ENCODE results near the gene NXPH3. TPM values are rescaled to one million over a fixed set of nuclear protein-coding genes. Genes with fewer than 3 reads are reported as not detected.

Gene NXPH3
- total and polyA plus RNA-seq, 2 donors (not counting 3 experiments of a cell fraction or from before 2014, with no cell fraction given), result 1.7 to 2.0 TPM

DNA sequence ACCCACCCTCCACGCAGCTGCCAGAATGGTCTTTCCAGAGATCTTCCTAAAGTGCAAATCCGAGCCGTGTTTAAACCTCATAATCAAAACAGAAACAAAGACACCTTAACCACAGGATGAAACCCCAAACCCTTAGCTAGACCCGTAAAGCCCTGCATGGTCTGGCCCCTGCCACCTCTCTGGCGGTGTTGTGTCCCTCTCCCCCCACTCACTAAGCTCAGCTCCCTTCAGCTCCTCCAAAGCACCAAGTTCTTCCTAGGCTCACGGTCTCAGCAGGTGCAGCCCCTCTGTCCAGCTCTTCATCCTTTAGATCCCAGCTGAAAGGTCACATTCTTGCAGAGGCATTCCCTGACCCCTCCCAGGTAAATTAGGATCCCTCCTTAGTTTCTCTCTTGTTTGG is 4.4 kb upstream of the NXPH3 start:
- dilution Hi-C loops (cut with MboI; ENCODE audit: extremely low pct_ligation_motif_present, low sequenced_read_pairs) (no loop called here), intact Hi-C loops (cut with micrococcal nuclease) (no loop called here)
- Histone ChIP-seq H3K4me3 (replicated peaks in 1 of 3; ENCODE audit: insufficient read depth in 1 of 3, low read depth in 1 of 3, low read length in 3 of 3) (no peak overlapping the region), H3K9me3 (replicated peaks; ENCODE audit: control insufficient read depth, insufficient read depth, low read length) (no peaks in the 10 kb centered on the region), H3K36me3 (ENCODE audit: control insufficient read depth in 2 of 2, extremely low read depth in 1 of 2, insufficient read depth in 2 of 2, low read length in 2 of 2) (no peaks in the 10 kb centered on the region), H3K27ac (ENCODE audit: insufficient read depth, low read depth, low read length) (no peak overlapping the region), H3K27me3 (ENCODE audit: control insufficient read depth in 2 of 2, insufficient read depth in 2 of 2, low read length in 2 of 2) (peaks cover 6 to 8% of the 10 kb centered on the region in 2 experiments), H3K9ac (replicated peaks; ENCODE audit: extremely low read depth, insufficient read depth, low read length) (no peak overlapping the region), H3K79me2 (ENCODE audit: control insufficient read depth, insufficient read depth, low read length) (no peaks in the 10 kb centered on the region), H3K4me1 (ENCODE audit: control insufficient read depth, extremely low read depth, insufficient read depth, low read length) (peaks cover 13% of the 10 kb centered on the region), H4K20me1 (replicated peaks; ENCODE audit: control insufficient read depth, extremely low read depth, insufficient read depth, low read length) (no peaks in the 10 kb centered on the region), H3K9me1 (replicated peaks; ENCODE audit: control insufficient read depth, extremely low read depth, insufficient read depth, low read length) (no peaks in the 10 kb centered on the region), H3K4me2 (ENCODE audit: insufficient read depth, low read length) (no peak overlapping the region), H2AFZ (ENCODE audit: low read depth, low read length) (no peak overlapping the region)
- ChIA-PET CTCF (interaction anchor here (0.6 to 14.0 kb wide), 13 partner anchors 10 to 281 kb away, joined by 3 to 786 read pairs (median 4); partner anchors contain the start of gene SLC35B1), POLR2A (no interaction called here)
- TF ChIP-seq GATA2 (IDR thresholded peaks at IDR 0.05; ENCODE audit: insufficient read depth, insufficient read length, low read depth, low read length) (no peak), POLR2AphosphoS5 (IDR thresholded peaks at IDR 0.05; ENCODE audit: insufficient read depth, low read depth, low read length) (no peak), POLR2A (IDR thresholded peaks at IDR 0.05; ENCODE audit: low read depth, low read length) (no peak), JUN (IDR thresholded peaks at IDR 0.05; ENCODE audit: borderline replicate concordance, insufficient read depth, insufficient read length, low read depth) (no peak), FOS (IDR thresholded peaks at IDR 0.05; ENCODE audit: borderline replicate concordance, insufficient read depth, low read length) (no peak), EZH2 (IDR thresholded peaks at IDR 0.05; ENCODE audit: borderline replicate concordance, low read depth, low read length, severe bottlenecking) (no peak), MYC (IDR thresholded peaks at IDR 0.05; ENCODE audit: low read depth, low read length) (no peak)
- TF ChIP-seq, protein P1, sequence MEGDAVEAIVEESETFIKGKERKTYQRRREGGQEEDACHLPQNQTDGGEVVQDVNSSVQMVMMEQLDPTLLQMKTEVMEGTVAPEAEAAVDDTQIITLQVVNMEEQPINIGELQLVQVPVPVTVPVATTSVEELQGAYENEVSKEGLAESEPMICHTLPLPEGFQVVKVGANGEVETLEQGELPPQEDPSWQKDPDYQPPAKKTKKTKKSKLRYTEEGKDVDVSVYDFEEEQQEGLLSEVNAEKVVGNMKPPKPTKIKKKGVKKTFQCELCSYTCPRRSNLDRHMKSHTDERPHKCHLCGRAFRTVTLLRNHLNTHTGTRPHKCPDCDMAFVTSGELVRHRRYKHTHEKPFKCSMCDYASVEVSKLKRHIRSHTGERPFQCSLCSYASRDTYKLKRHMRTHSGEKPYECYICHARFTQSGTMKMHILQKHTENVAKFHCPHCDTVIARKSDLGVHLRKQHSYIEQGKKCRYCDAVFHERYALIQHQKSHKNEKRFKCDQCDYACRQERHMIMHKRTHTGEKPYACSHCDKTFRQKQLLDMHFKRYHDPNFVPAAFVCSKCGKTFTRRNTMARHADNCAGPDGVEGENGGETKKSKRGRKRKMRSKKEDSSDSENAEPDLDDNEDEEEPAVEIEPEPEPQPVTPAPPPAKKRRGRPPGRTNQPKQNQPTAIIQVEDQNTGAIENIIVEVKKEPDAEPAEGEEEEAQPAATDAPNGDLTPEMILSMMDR (IDR thresholded peaks at IDR 0.05; ENCODE audit: extremely low read depth in 1 of 2, insufficient read depth in 1 of 2, low read depth in 1 of 2, low read length in 2 of 2), result no peak
- TF ChIP-seq, protein P2, sequence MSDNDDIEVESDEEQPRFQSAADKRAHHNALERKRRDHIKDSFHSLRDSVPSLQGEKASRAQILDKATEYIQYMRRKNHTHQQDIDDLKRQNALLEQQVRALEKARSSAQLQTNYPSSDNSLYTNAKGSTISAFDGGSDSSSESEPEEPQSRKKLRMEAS (IDR thresholded peaks at IDR 0.05; ENCODE audit: insufficient read depth, insufficient read length), result no peak
- no TSS peak for BruUV-seq (replicated peaks)
- DNase-seq (ENCODE audit: low read depth, low spot score) (no peak), FAIRE-seq (no peak)

Measured in endothelial cell of umbilical vein (primary cell).